B cell (primary cell): Measurements from ENCODE around the gene SYN1. TPM values are rescaled to one million over a fixed set of nuclear protein-coding genes. Genes with fewer than 3 reads are reported as not detected.

Source experiments
- ATAC-seq: fragments of 200-7000 bp; cut with Tn5 transposase; one replicate; pipeline ENCODE4 v1.10.0; 2021; ENCODE audit warnings: low read depth, mild to moderate bottlenecking, moderate number of reproducible peaks, moderate library complexity
- CTCF ChIA-PET: fragments of 350-600 bp; sonication (Branson Sonifier 250); formaldehyde crosslinking; loops from one replicate; lab custom pipeline; 2021; ENCODE audit warnings: antibody characterized with exemption, inconsistent platforms; lab: Charles Lee
- POLR2A ChIA-PET: fragments of 350-600 bp; sonication (Branson Sonifier 250); formaldehyde crosslinking; loops from one replicate; lab custom pipeline; 2021; ENCODE audit warnings: antibody characterized with exemption; lab: Charles Lee
- DNase-seq: peaks from one replicate; pipeline ENCODE4 v3.0.0; 2013
- H2AFZ ChIP-seq: 2 replicates; pipeline ENCODE4 v1.6.1; 2012; ENCODE audit warnings: mild to moderate bottlenecking, low read depth, low read length; ENCODE audit not compliant: insufficient read depth, poor library complexity, severe bottlenecking
- H3K27ac ChIP-seq, 2 donors: 1 replicate in 1 of 2; 2 replicates in 1 of 2; pipeline ENCODE4 v1.5.1; 2012 to 2013; ENCODE audit warnings: low read length in 2 of 2, mild to moderate bottlenecking in 2 of 2, moderate library complexity in 1 of 2
- H3K27me3 ChIP-seq, 4 experiments: fragments of 200-600 bp in 1 of 4; sonication (generic) in 1 of 4; replicated peaks in 1 of 4; 1 replicate in 2 of 4; 2 replicates in 2 of 4; pipeline versions ENCODE4 v1.6.1 to v1.7.0; 2013 to 2016; ENCODE audit warnings: low read length in 3 of 4, mild to moderate bottlenecking in 2 of 4, mixed read lengths in 1 of 4, moderate library complexity in 1 of 4; ENCODE audit not compliant: insufficient read depth in 4 of 4, control insufficient read depth in 3 of 4; ENCODE audit errors: control extremely low read depth in 1 of 4
- H3K36me3 ChIP-seq, 2 experiments: replicated peaks in 1 of 2; 1 replicate in 1 of 2; 2 replicates in 1 of 2; pipeline versions ENCODE4 v1.6.1 to v1.7.1; 2013; ENCODE audit warnings: low read length in 1 of 2; ENCODE audit not compliant: insufficient read depth in 2 of 2, control insufficient read depth in 1 of 2; ENCODE audit errors: control extremely low read depth in 1 of 2, extremely low read depth in 1 of 2
- H3K4me1 ChIP-seq, 2 donors: fragments of 200-600 bp in 1 of 2; sonication (generic) in 1 of 2; 1 replicate in 1 of 2; 2 replicates in 1 of 2; pipeline versions ENCODE4 v1.5.1 to v1.6.1; 2013 to 2017; ENCODE audit warnings: low read length in 2 of 2; ENCODE audit not compliant: control insufficient read depth in 2 of 2, insufficient read depth in 2 of 2
- H3K4me2 ChIP-seq: replicated peaks from 2 replicates; pipeline ENCODE3; 2012; ENCODE audit warnings: mild to moderate bottlenecking, low read depth, low read length; ENCODE audit not compliant: poor library complexity, severe bottlenecking
- H3K4me3 ChIP-seq, 5 experiments: fragments of 200-600 bp in 1 of 5; sonication (generic) in 1 of 5; 1 replicate in 3 of 5; 2 replicates in 2 of 5; pipeline versions ENCODE4 v1.5.1 to v1.7.0; 2011 to 2016; ENCODE audit warnings: low read length in 4 of 5, mild to moderate bottlenecking in 4 of 5, low read depth in 2 of 5, control low read depth in 1 of 5, moderate library complexity in 1 of 5; ENCODE audit not compliant: insufficient read depth in 1 of 5; ENCODE audit errors: control extremely low read depth in 1 of 5, extremely low read depth in 1 of 5
- H3K79me2 ChIP-seq: fragments of 200-600 bp; sonication (generic); one replicate; pipeline ENCODE4 v1.6.0; 2016; ENCODE audit warnings: low read length; ENCODE audit not compliant: control insufficient read depth, insufficient read depth
- H3K9ac ChIP-seq: fragments of 200-600 bp; sonication (generic); 2 replicates; pipeline ENCODE4 v1.6.1; 2017; ENCODE audit warnings: mild to moderate bottlenecking, low read length, moderate library complexity
- H3K9me3 ChIP-seq, 3 donors: one replicate each; pipeline versions ENCODE4 v1.6.1 to v1.7.1; 2013; ENCODE audit warnings: low read length in 2 of 3; ENCODE audit not compliant: control insufficient read depth in 2 of 3, insufficient read depth in 1 of 3; ENCODE audit errors: control extremely low read depth in 1 of 3
- H4K20me1 ChIP-seq: 2 replicates; pipeline ENCODE4 v1.6.0; 2012; ENCODE audit warnings: mild to moderate bottlenecking, low read length; ENCODE audit not compliant: insufficient read depth, control insufficient read depth, poor library complexity, severe bottlenecking
- H3K27ac Mint-ChIP-seq: one replicate; pipeline ENCODE4 v1.8.0; 2021; ENCODE audit warnings: mixed read lengths
- H3K27me3 Mint-ChIP-seq: one replicate; pipeline ENCODE4 v1.8.0; 2021; ENCODE audit warnings: mixed read lengths
- H3K4me1 Mint-ChIP-seq: one replicate; pipeline ENCODE4 v1.8.0; 2021; ENCODE audit warnings: mixed read lengths
- H3K4me3 Mint-ChIP-seq: one replicate; pipeline ENCODE4 v1.8.0; 2021; ENCODE audit warnings: mixed read lengths
- H3K9me3 Mint-ChIP-seq: one replicate; pipeline ENCODE4 v1.8.0; 2022; ENCODE audit warnings: mixed read lengths; ENCODE audit not compliant: insufficient read depth
- EZH2 ChIP-seq: IDR thresholded peaks from 2 replicates; pipeline ENCODE4 v1.6.1; 2012; ENCODE audit warnings: borderline replicate concordance, low read depth, mild to moderate bottlenecking, moderate library complexity, low read length; ENCODE audit not compliant: insufficient read depth, poor library complexity, severe bottlenecking
- WGBS: methylation state at CpG from one replicate; pipeline ENCODE4 v1.1.5; 2013; ENCODE audit warnings: missing lambda C conversion rate; ENCODE audit not compliant: insufficient coverage; 5-methylcytosine and 5-hydroxymethylcytosine counted together
- intact Hi-C: fragments of 100-400 bp; cut with micrococcal nuclease; formaldehyde crosslinking; loops from one replicate; pipeline ENCODE4 v1.10.0; 2022
- polyA plus RNA-seq: library from polyadenylated mRNA; depleted of rRNA; stranded (reverse); fragments of >200 nt; gene quantifications from 2 replicates; pipeline ENCODE4 v1.2.3, GENCODE V29; 2012
- total RNA-seq, 2 donors: library from RNA; stranded (reverse); fragments of 120-200 nt in 1 of 2; gene quantifications; 1 replicate in 1 of 2; 2 replicates in 1 of 2; pipeline versions ENCODE4 v1.2.3 to v1.2.4, GENCODE V29; 2013 to 2022
- TF ChIP-seq, protein P1 (sequence below): fragments of 200-600 bp; IDR thresholded peaks from one replicate; pipeline ENCODE4 v1.8.0; 2022; ENCODE audit warnings: antibody characterized with exemption, mild to moderate bottlenecking

Gene SYN1
- total and polyA plus RNA-seq, 2 donors (not counting 1 experiment from before 2014, with no cell fraction given), result not detected

DNA sequence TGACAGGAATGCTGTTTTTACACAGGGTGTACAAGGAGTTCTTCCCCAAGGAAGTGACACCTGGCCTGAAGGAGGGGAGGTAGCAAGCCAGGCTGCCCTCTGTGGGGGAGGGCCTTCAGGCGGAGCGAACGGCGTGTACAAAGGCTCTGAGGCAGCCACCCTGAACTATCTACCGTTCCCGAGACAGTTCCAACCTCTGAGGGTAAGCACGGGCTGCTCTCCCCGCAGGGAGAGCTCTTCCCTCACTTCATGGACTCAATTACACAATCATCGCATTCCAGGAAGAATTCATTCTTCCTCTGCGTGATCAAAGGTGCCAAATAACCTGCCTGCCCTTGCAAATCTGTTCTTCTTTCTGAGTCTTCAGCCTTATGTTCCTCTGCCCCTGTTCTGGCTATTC, 25.9 kb upstream of the SYN1 start:
- 98% methylated on average over 5 of the region's 10 CpGs for WGBS
- CTCF ChIA-PET, result no interaction called here
- Histone ChIP-seq H3K4me2 (no peak overlapping the region), H3K4me1 (peaks cover 6 to 15% of the 10 kb centered on the region in 2 donors), H3K27me3 (no peaks in the 10 kb centered on the region), H3K27ac (no peak overlapping the region), H2AFZ (no peak overlapping the region), H4K20me1 (no peaks in the 10 kb centered on the region), H3K79me2 (peaks cover 23% of the 10 kb centered on the region), H3K9ac (no peak overlapping the region), H3K4me3 (no peak overlapping the region), H3K36me3 (peaks cover 0 to 11% of the 10 kb centered on the region in 2 experiments), H3K9me3 (no peaks in the 10 kb centered on the region)
- Mint-ChIP-seq H3K27me3 (no peaks in the 10 kb centered on the region), H3K27ac (no peak overlapping the region), H3K9me3 (no peaks in the 10 kb centered on the region), H3K4me3 (no peak overlapping the region), H3K4me1 (peaks cover 22% of the 10 kb centered on the region)
- TF ChIP-seq, protein P1, sequence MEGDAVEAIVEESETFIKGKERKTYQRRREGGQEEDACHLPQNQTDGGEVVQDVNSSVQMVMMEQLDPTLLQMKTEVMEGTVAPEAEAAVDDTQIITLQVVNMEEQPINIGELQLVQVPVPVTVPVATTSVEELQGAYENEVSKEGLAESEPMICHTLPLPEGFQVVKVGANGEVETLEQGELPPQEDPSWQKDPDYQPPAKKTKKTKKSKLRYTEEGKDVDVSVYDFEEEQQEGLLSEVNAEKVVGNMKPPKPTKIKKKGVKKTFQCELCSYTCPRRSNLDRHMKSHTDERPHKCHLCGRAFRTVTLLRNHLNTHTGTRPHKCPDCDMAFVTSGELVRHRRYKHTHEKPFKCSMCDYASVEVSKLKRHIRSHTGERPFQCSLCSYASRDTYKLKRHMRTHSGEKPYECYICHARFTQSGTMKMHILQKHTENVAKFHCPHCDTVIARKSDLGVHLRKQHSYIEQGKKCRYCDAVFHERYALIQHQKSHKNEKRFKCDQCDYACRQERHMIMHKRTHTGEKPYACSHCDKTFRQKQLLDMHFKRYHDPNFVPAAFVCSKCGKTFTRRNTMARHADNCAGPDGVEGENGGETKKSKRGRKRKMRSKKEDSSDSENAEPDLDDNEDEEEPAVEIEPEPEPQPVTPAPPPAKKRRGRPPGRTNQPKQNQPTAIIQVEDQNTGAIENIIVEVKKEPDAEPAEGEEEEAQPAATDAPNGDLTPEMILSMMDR, result no peak
- no peak for TF ChIP-seq EZH2
- no peak for DNase-seq
- intact Hi-C loops, result no loop called here
- no peak for ATAC-seq
- POLR2A ChIA-PET, result no interaction called here

DNA sequence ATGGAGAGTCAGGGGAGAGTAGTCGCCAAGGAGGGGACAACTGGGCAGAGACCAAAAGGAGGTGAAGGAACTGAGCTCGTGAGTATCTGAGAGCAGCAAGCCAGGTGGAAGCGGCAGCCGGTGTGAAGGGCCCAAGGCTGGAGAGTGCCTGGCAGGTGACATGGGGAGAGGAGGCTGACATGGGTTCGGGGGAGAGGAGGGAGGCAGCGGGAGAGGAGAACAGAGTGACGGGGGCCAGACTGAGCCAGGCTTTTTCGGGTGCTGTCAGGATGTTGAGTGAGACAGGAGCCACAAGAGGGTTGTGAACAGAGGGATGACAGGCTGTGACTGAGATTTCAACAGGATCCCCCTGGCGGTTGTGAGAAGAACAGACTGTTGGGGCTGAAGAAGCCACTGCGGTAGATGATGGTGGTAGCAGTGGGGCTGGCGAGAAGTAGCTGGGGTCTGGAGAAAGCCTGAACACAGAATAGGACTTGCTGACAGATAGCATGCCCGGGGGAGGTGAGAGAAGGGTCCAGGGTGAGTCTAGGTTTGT, 25.0 kb upstream of the SYN1 start:
- DNase-seq, result no peak

More for the DNA sequence above, 25.0 kb upstream of the SYN1 start:
- Histone ChIP-seq H3K9me3 (no peaks in the 10 kb centered on the region), H3K36me3 (peaks cover 3 to 20% of the 10 kb centered on the region in 2 experiments), H3K4me3 (no peak overlapping the region), H3K4me2 (no peak overlapping the region), H3K79me2 (peaks cover 20% of the 10 kb centered on the region), H3K27ac (no peak overlapping the region), H3K9ac (no peak overlapping the region), H3K4me1 (peaks cover 6 to 13% of the 10 kb centered on the region in 2 donors), H3K27me3 (no peaks in the 10 kb centered on the region), H2AFZ (no peak overlapping the region), H4K20me1 (no peaks in the 10 kb centered on the region)
- intact Hi-C loops, result no loop called here
- Mint-ChIP-seq H3K4me1 (peaks cover 22% of the 10 kb centered on the region), H3K4me3 (no peak overlapping the region), H3K27ac (peak overlapping the region; percentile 20), H3K9me3 (no peaks in the 10 kb centered on the region), H3K27me3 (no peaks in the 10 kb centered on the region)
- no peak for TF ChIP-seq EZH2
- TF ChIP-seq, protein P1, result no peak
- no peak for ATAC-seq
- WGBS, result 81% methylated on average over 10 of the region's 12 CpGs
- ChIA-PET CTCF (no interaction called here), POLR2A (no interaction called here)
